Activated CD8-positive, alpha-beta memory T cell treated with anti-CD3 and anti-CD28 coated beads for 4 hours (primary cell): ENCODE data around the gene CCDC7.
"Not testable (repeated sequence)": the region's sequence is repeated elsewhere in the genome, so short reads cannot be mapped to it uniquely, and the experiment has no call there.

Source experiments
- DNase-seq, 2 donors: peaks; one replicate each; pipeline ENCODE4 v3.0.0-alpha.2; 2020; ENCODE audit warnings: low read depth in 2 of 2

CCDC7 gene

GRCh38 chr10:32454148-32454547 lies 8.2 kb downstream of the CCDC7 start:
- DNase-seq, result no peak

GRCh38 chr10:32459051-32459698 lies 13.2 kb downstream of the CCDC7 start:
- DNase-seq, result peak in 1 of 2 donors; percentile 18

GRCh38 chr10:32461203-32461602 lies 15.3 kb downstream of the CCDC7 start:
- no peak for DNase-seq

GRCh38 chr10:32471232-32471631 lies 25.3 kb downstream of the CCDC7 start:
- DNase-seq, result no peak

GRCh38 chr10:32477499-32477898 lies 31.6 kb downstream of the CCDC7 start:
- no peak for DNase-seq

GRCh38 chr10:32481606-32482005 lies 35.7 kb downstream of the CCDC7 start:
- no peak for DNase-seq

- not testable (repeated sequence) for DNase-seq
Measured at GRCh38 chr10:32483019-32483502, 37.1 kb downstream of the CCDC7 start.

GRCh38 chr10:32488038-32488437 lies 42.1 kb downstream of the CCDC7 start:
- DNase-seq, result not testable (repeated sequence)

- DNase-seq, result no peak
Measured at GRCh38 chr10:32489158-32489557, 43.2 kb downstream of the CCDC7 start.

- DNase-seq, result no peak
Measured at GRCh38 chr10:32489901-32490300, 44.0 kb downstream of the CCDC7 start.

GRCh38 chr10:32494562-32494961 lies 48.6 kb downstream of the CCDC7 start:
- not testable (repeated sequence) for DNase-seq

GRCh38 chr10:32500136-32500535 lies 54.2 kb downstream of the CCDC7 start:
- DNase-seq, result not testable (repeated sequence)

- DNase-seq, result no peak
Measured at GRCh38 chr10:32501906-32502305, 56.0 kb downstream of the CCDC7 start.

GRCh38 chr10:32505762-32506420 lies 60.0 kb downstream of the CCDC7 start:
- DNase-seq, result not testable (repeated sequence)

- DNase-seq, result no peak
Measured at GRCh38 chr10:32511599-32511998, 65.7 kb downstream of the CCDC7 start.

GRCh38 chr10:32516567-32517495 lies 70.9 kb downstream of the CCDC7 start:
- no peak for DNase-seq

GRCh38 chr10:32530231-32530630 lies 84.3 kb downstream of the CCDC7 start:
- no peak for DNase-seq

- DNase-seq, result no peak
Measured at GRCh38 chr10:32538256-32538655, 92.3 kb downstream of the CCDC7 start.

- DNase-seq, result no peak
Measured at GRCh38 chr10:32540691-32541470, 94.9 kb downstream of the CCDC7 start.

- DNase-seq, result no peak
Measured at GRCh38 chr10:32548208-32548607, 102.3 kb downstream of the CCDC7 start.

GRCh38 chr10:32556783-32557395 lies 110.9 kb downstream of the CCDC7 start:
- DNase-seq, result no peak
